H9 (cell line): ENCODE measurements around the gene EOGT. TPM values are rescaled to one million over a fixed set of nuclear protein-coding genes. Genes with fewer than 3 reads are reported as not detected.

ENCODE experiments used
- DNase-seq: peaks from one replicate; pipeline ENCODE4 v3.0.0-alpha.2; 2017
- H2AFZ ChIP-seq: one replicate; pipeline ENCODE4 v1.6.1; 2013; ENCODE audit warnings: mild to moderate bottlenecking, low read length, control low read depth, moderate library complexity
- H2AK5ac ChIP-seq: 2 replicates; pipeline ENCODE4 v1.6.1; 2013; ENCODE audit warnings: low read length, control low read depth, mixed read lengths; ENCODE audit not compliant: insufficient read length
- H2BK120ac ChIP-seq: one replicate; pipeline ENCODE4 v1.6.1; 2013; ENCODE audit warnings: low read depth, mild to moderate bottlenecking, low read length, control low read depth, inconsistent platforms; ENCODE audit not compliant: poor library complexity, severe bottlenecking
- H2BK12ac ChIP-seq: 2 replicates; pipeline ENCODE4 v1.6.1; 2013; ENCODE audit warnings: low read length, control low read depth, mixed read lengths, low read depth; ENCODE audit not compliant: insufficient read length
- H2BK15ac ChIP-seq: 2 replicates; pipeline ENCODE4 v1.6.1; 2013; ENCODE audit warnings: low read depth, low read length, control low read depth
- H2BK20ac ChIP-seq: one replicate; pipeline ENCODE4 v1.6.1; 2013; ENCODE audit warnings: low read depth, mild to moderate bottlenecking, low read length, control low read depth, inconsistent platforms; ENCODE audit not compliant: poor library complexity, severe bottlenecking
- H2BK5ac ChIP-seq: 2 replicates; pipeline ENCODE4 v1.6.1; 2013; ENCODE audit warnings: low read length, control low read depth, mixed read lengths; ENCODE audit not compliant: insufficient read length
- H3K14ac ChIP-seq: 2 replicates; pipeline ENCODE4 v1.6.1; 2013; ENCODE audit warnings: low read length, control low read depth; ENCODE audit not compliant: insufficient read depth
- H3K18ac ChIP-seq: 2 replicates; pipeline ENCODE4 v1.6.1; 2013; ENCODE audit warnings: low read depth, mild to moderate bottlenecking, mixed read lengths, low read length, control low read depth; ENCODE audit not compliant: insufficient read length
- H3K23ac ChIP-seq: 2 replicates; pipeline ENCODE4 v1.6.1; 2013; ENCODE audit warnings: low read length, control low read depth, mixed read lengths, low read depth; ENCODE audit not compliant: insufficient read length
- H3K23me2 ChIP-seq: 2 replicates; pipeline ENCODE4 v1.6.1; 2013; ENCODE audit warnings: low read depth, mild to moderate bottlenecking, mixed read lengths, low read length, control low read depth; ENCODE audit not compliant: insufficient read length, poor library complexity, severe bottlenecking
- H3K27ac ChIP-seq: 2 replicates; pipeline ENCODE4 v1.5.1; 2013; ENCODE audit warnings: low read length, control low read depth, mixed read lengths, low read depth; ENCODE audit not compliant: insufficient read length
- H3K27me3 ChIP-seq: 2 replicates; pipeline ENCODE4 v1.6.1; 2013; ENCODE audit warnings: low read length, control low read depth, inconsistent platforms; ENCODE audit not compliant: insufficient read depth
- H3K4ac ChIP-seq: 2 replicates; pipeline ENCODE4 v1.6.1; 2013; ENCODE audit warnings: low read depth, mild to moderate bottlenecking, control low read depth, inconsistent platforms, low read length, moderate library complexity
- H3K4me1 ChIP-seq: 2 replicates; pipeline ENCODE4 v1.6.1; 2013; ENCODE audit warnings: low read length, control low read depth, inconsistent platforms; ENCODE audit not compliant: insufficient read depth
- H3K4me2 ChIP-seq: 2 replicates; pipeline ENCODE4 v1.6.1; 2013; ENCODE audit warnings: low read length, control low read depth, mixed read lengths; ENCODE audit not compliant: insufficient read length, insufficient read depth
- H3K56ac ChIP-seq: 2 replicates; pipeline ENCODE4 v1.6.1; 2013; ENCODE audit warnings: low read depth, mild to moderate bottlenecking, mixed read lengths, low read length, control low read depth; ENCODE audit not compliant: insufficient read length
- H3K79me1 ChIP-seq: 2 replicates; pipeline ENCODE4 v1.6.1; 2013; ENCODE audit warnings: low read depth, mild to moderate bottlenecking, moderate library complexity, low read length, control low read depth, inconsistent platforms; ENCODE audit not compliant: insufficient read depth, poor library complexity, severe bottlenecking
- H3K79me2 ChIP-seq: 2 replicates; pipeline ENCODE4 v1.6.1; 2013; ENCODE audit warnings: low read length, control low read depth, inconsistent platforms; ENCODE audit not compliant: insufficient read depth
- H3K9ac ChIP-seq: 2 replicates; pipeline ENCODE4 v1.6.1; 2013; ENCODE audit warnings: low read length, control low read depth, mixed read lengths; ENCODE audit not compliant: insufficient read length; ENCODE audit errors: extremely low read depth
- H3K9me3 ChIP-seq: one replicate; pipeline ENCODE4 v1.6.1; 2013; ENCODE audit warnings: low read depth, low read length, inconsistent platforms; ENCODE audit not compliant: control insufficient read depth
- H3T11ph ChIP-seq: one replicate; pipeline ENCODE4 v1.6.1; 2013; ENCODE audit warnings: mild to moderate bottlenecking, low read length, control low read depth, inconsistent platforms
- H4K20me1 ChIP-seq: one replicate; pipeline ENCODE4 v1.6.1; 2013; ENCODE audit not compliant: control insufficient read depth, insufficient read length, insufficient read depth
- H4K5ac ChIP-seq: 2 replicates; pipeline ENCODE4 v1.6.1; 2013; ENCODE audit warnings: low read depth, mild to moderate bottlenecking, mixed read lengths, low read length, control low read depth; ENCODE audit not compliant: insufficient read length
- H4K8ac ChIP-seq: replicated peaks from 2 replicates; pipeline ENCODE4 v1.6.1; 2013; ENCODE audit warnings: low read length, control low read depth, mixed read lengths, low read depth; ENCODE audit not compliant: insufficient read length
- H4K91ac ChIP-seq: 2 replicates; pipeline ENCODE4 v1.6.1; 2013; ENCODE audit warnings: low read depth, mild to moderate bottlenecking, moderate library complexity, mixed read lengths, low read length, control low read depth; ENCODE audit not compliant: insufficient read length
- H3K27ac Mint-ChIP-seq, 3 experiments: 2 replicates in 2 of 3; 3 replicates in 1 of 3; pipeline ENCODE4 v1.8.0; 2020 to 2021; ENCODE audit warnings: mixed read lengths in 3 of 3, mild to moderate bottlenecking in 1 of 3, moderate library complexity in 1 of 3
- H3K27me3 Mint-ChIP-seq: 2 replicates; pipeline ENCODE4 v1.8.0; 2021; ENCODE audit warnings: low read depth, mild to moderate bottlenecking, moderate library complexity, mixed read lengths
- H3K36me3 Mint-ChIP-seq, 3 experiments: 2 replicates in 2 of 3; 3 replicates in 1 of 3; pipeline ENCODE4 v1.8.0; 2020 to 2021; ENCODE audit warnings: low read depth in 3 of 3, mixed read lengths in 3 of 3; ENCODE audit not compliant: insufficient read depth in 1 of 3
- H3K4me1 Mint-ChIP-seq, 2 experiments: 2 replicates each; pipeline ENCODE4 v1.8.0; 2020; ENCODE audit warnings: mixed read lengths in 2 of 2
- H3K4me3 Mint-ChIP-seq, 2 experiments: 2 replicates in 1 of 2; 3 replicates in 1 of 2; pipeline ENCODE4 v1.8.0; 2020 to 2021; ENCODE audit warnings: mild to moderate bottlenecking in 2 of 2, mixed read lengths in 2 of 2, moderate library complexity in 1 of 2
- H3K9me3 Mint-ChIP-seq, 2 experiments: 2 replicates in 1 of 2; 3 replicates in 1 of 2; pipeline ENCODE4 v1.8.0; 2020; ENCODE audit warnings: mild to moderate bottlenecking in 2 of 2, mixed read lengths in 2 of 2, moderate library complexity in 1 of 2
- CTCF ChIP-seq: fragments of 200-600 bp; sonication (generic); conservative IDR thresholded peaks from 3 replicates; pipeline ENCODE4 v1.8.0; 2021; ENCODE audit warnings: antibody characterized with exemption, mild to moderate bottlenecking
- WGBS: extraction: QIAGEN DNeasy Blood & Tissue Kit; methylation state at CpG from one replicate; pipeline ENCODE4 v1.1.7; 2013; ENCODE audit warnings: missing lambda C conversion rate, low lambda C conversion rate, mixed read lengths; ENCODE audit not compliant: insufficient read length; ENCODE audit errors: extremely low coverage; 5-methylcytosine and 5-hydroxymethylcytosine counted together
- total RNA-seq: library from RNA; stranded (reverse); gene quantifications from 2 replicates; pipeline ENCODE4 v1.2.1, GENCODE V29; 2021

Gene EOGT
- total RNA-seq, 1 experiment from 2014 or later: 30.5 TPM

GRCh38 chr3:69044608-69045007 lies 31.1 kb upstream of the EOGT start:
- H3K4me1 ChIP-seq: no peaks in the 10 kb centered on the region
- no peaks in the 10 kb centered on the region for H3K79me2 ChIP-seq
- no peak overlapping the region for H3K18ac ChIP-seq
- H2BK120ac ChIP-seq: no peak overlapping the region
- H3K79me1 ChIP-seq: peaks cover 3% of the 10 kb centered on the region
- no peaks in the 10 kb centered on the region for H3K27me3 Mint-ChIP-seq
- peaks cover 7 to 42% (median 38%) of the 10 kb centered on the region in 3 experiments; a peak in 5 of 7 replicates for H3K36me3 Mint-ChIP-seq
- H3K9me3 ChIP-seq: no peaks in the 10 kb centered on the region
- H3K4me2 ChIP-seq: no peak overlapping the region
- no CpG with 5 or more reads among the region's 2 CpGs for WGBS
- no peak overlapping the region for H4K5ac ChIP-seq
- no peak overlapping the region for H3K4ac ChIP-seq
- H2BK20ac ChIP-seq: no peak overlapping the region
- no peak overlapping the region for H3K14ac ChIP-seq
- no peak overlapping the region for H3K56ac ChIP-seq
- H2AFZ ChIP-seq: no peak overlapping the region
- H4K91ac ChIP-seq: no peak overlapping the region
- no peak overlapping the region for H3T11ph ChIP-seq
- no peaks in the 10 kb centered on the region for H3K23me2 ChIP-seq
- H3K9ac ChIP-seq: no peak overlapping the region
- no peak overlapping the region for H3K27ac ChIP-seq
- no peak overlapping the region for H3K4me3 Mint-ChIP-seq
- no peak overlapping the region for H3K27ac Mint-ChIP-seq
- TF ChIP-seq CTCF: no peak
- no peaks in the 10 kb centered on the region for H3K27me3 ChIP-seq
- H2BK12ac ChIP-seq: no peak overlapping the region
- no peaks in the 10 kb centered on the region for H3K9me3 Mint-ChIP-seq
- no peak overlapping the region for H2AK5ac ChIP-seq
- no peak for DNase-seq
- H4K20me1 ChIP-seq: no peaks in the 10 kb centered on the region
- H2BK5ac ChIP-seq: no peak overlapping the region
- no peak overlapping the region for H2BK15ac ChIP-seq
- H4K8ac ChIP-seq: no peak overlapping the region
- H3K4me1 Mint-ChIP-seq: no peaks in the 10 kb centered on the region
- no peak overlapping the region for H3K23ac ChIP-seq
